Measurements from ENCODE around the gene FMN1. TPM values are rescaled to one million over a fixed set of nuclear protein-coding genes. Genes with fewer than 3 reads are reported as not detected.
"Not testable (repeated sequence)": the region's sequence is repeated elsewhere in the genome, so short reads cannot be mapped to it uniquely, and the experiment has no call there.

The FMN1 gene
- total and polyA plus RNA-seq, 8 donors: 1.9 to 10.2 (median 3.0) TPM

GRCh38 chr15:32956006-32956405 lies 238.5 kb downstream of the FMN1 start:
- DNase-seq (no peak), FAIRE-seq (peak; percentile 34), ATAC-seq (peak; percentile 35 to 73 (median 63))
- no peaks in the 10 kb centered on the region for H3K36me3 ChIP-seq
- H3K27ac ChIP-seq: no peak overlapping the region
- H3K9me3 ChIP-seq: no peaks in the 10 kb centered on the region
- WGBS, 2 donors: 15 to 26% methylated on average over 1 of the region's 1 CpG
- intact Hi-C loops (cut with DNase I): no loop called here
- H3K27me3 ChIP-seq: no peaks in the 10 kb centered on the region
- no peaks in the 10 kb centered on the region for H3K4me1 ChIP-seq
- no peak overlapping the region for H3K4me3 ChIP-seq
- TF ChIP-seq, protein P1, sequence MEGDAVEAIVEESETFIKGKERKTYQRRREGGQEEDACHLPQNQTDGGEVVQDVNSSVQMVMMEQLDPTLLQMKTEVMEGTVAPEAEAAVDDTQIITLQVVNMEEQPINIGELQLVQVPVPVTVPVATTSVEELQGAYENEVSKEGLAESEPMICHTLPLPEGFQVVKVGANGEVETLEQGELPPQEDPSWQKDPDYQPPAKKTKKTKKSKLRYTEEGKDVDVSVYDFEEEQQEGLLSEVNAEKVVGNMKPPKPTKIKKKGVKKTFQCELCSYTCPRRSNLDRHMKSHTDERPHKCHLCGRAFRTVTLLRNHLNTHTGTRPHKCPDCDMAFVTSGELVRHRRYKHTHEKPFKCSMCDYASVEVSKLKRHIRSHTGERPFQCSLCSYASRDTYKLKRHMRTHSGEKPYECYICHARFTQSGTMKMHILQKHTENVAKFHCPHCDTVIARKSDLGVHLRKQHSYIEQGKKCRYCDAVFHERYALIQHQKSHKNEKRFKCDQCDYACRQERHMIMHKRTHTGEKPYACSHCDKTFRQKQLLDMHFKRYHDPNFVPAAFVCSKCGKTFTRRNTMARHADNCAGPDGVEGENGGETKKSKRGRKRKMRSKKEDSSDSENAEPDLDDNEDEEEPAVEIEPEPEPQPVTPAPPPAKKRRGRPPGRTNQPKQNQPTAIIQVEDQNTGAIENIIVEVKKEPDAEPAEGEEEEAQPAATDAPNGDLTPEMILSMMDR (IDR thresholded peaks at IDR 0.05): peak in 1 of 4 donors; percentile 15

DNA sequence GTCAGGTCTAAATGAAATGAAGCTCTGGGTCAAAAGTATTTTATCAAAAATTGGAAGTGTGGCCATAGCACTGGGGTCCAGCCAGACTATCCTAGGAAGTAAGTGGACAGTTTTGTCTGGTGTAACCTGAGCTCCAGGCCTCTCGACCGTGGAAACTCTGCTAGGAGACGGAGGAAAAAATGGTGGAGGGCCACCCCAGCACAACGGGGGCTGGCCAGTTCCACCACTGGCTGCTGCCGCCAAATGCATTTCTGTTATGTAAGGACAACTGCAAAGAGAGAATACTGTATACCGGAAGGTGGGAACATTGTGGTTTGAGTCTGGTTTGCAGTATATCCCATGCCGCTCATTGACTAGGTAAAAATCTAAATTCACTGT lies 241.0 kb downstream of the FMN1 start:
- H3K27ac ChIP-seq: no peak overlapping the region
- no peak overlapping the region for H3K4me3 ChIP-seq
- WGBS, 2 donors: 86 to 89% methylated on average over 7 of the region's 7 CpGs
- TF ChIP-seq, protein P1 (IDR thresholded peaks at IDR 0.05): no peak
- no peaks in the 10 kb centered on the region for H3K36me3 ChIP-seq
- H3K27me3 ChIP-seq: no peaks in the 10 kb centered on the region
- no peak for FAIRE-seq
- no peaks in the 10 kb centered on the region for H3K9me3 ChIP-seq
- H3K4me1 ChIP-seq: no peaks in the 10 kb centered on the region
- no peak for ATAC-seq
- no peak for DNase-seq
- intact Hi-C loops (cut with DNase I): no loop called here

- ATAC-seq (peak in 2 of 4 donors; percentile 24 to 43), FAIRE-seq (no peak), DNase-seq (no peak)
- Histone ChIP-seq H3K9me3 (no peaks in the 10 kb centered on the region), H3K27ac (no peak overlapping the region), H3K27me3 (no peaks in the 10 kb centered on the region), H3K4me1 (no peaks in the 10 kb centered on the region), H3K36me3 (no peaks in the 10 kb centered on the region), H3K4me3 (no peak overlapping the region)
- intact Hi-C loops (cut with DNase I): no loop called here
- TF ChIP-seq, protein P1 (IDR thresholded peaks at IDR 0.05): no peak
- WGBS, 2 donors: 73 to 76% methylated on average over 12 of the region's 12 CpGs
Observed at GRCh38 chr15:32952901-32953532, 241.5 kb downstream of the FMN1 start.

DNA sequence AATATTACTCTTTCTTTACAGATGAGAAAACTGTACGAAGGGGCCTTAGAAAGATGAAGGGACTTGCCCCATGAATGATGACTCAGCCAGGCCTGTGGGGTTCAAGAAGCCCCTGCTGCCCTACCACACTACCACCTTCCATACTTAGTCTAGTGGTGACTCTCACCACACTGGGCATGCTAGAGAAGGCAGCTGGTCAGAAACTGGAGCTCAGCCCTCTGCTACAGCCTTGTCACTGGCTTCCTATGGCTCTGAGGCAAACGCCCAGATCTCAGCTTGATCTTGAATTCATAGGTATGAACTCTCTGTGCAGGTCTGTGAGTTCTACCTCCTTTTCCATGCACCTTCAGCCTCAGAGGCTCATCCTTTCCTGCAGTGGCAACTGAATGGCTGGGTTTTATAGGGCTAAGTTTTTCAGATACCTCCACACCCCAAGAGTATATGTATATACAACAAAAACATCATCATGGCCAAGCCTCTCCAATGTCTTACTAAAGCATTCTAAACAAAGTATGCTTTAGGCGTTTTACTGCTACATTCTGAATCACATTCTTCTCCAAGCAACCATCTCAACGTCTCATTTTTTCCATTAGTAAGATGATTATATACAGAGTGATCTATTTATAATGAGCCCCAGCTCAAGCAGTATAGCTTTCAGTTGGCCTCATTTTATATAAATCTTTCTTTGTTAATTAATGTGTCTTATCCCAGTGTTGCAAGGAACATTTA lies 242.6 kb downstream of the FMN1 start:
- no peak for FAIRE-seq
- TF ChIP-seq, protein P1 (IDR thresholded peaks at IDR 0.05): no peak
- H3K4me1 ChIP-seq: no peaks in the 10 kb centered on the region
- H3K4me3 ChIP-seq: no peak overlapping the region
- DNase-seq: no peak
- H3K27ac ChIP-seq: no peak overlapping the region
- peaks cover 0 to 1% (median 0%) of the 10 kb centered on the region in 4 donors for H3K27me3 ChIP-seq
- ATAC-seq: no peak
- WGBS, 2 donors: 65 to 68% methylated on average over 4 of the region's 4 CpGs
- intact Hi-C loops (cut with DNase I): no loop called here
- no peaks in the 10 kb centered on the region for H3K9me3 ChIP-seq
- no peaks in the 10 kb centered on the region for H3K36me3 ChIP-seq

GRCh38 chr15:32950051-32950450 lies 244.5 kb downstream of the FMN1 start:
- DNase-seq; H3K9me3 ChIP-seq; FAIRE-seq; ATAC-seq; H3K4me3 ChIP-seq; H3K27me3 ChIP-seq; H3K27ac ChIP-seq; intact Hi-C loops (cut with DNase I); H3K36me3 ChIP-seq; H3K4me1 ChIP-seq: not testable (repeated sequence)
